22Rv1 (cell line): ENCODE measurements around the gene MRO.

Experiments
- CTCF ChIP-seq: fragments of 450-650 bp; IDR thresholded peaks from 2 replicates; pipeline ENCODE4 v1.5.1; 2017; ENCODE audit warnings: mild to moderate bottlenecking
- ZFX ChIP-seq: fragments of 450-650 bp; IDR thresholded peaks from 2 replicates; pipeline ENCODE4 v1.6.1; 2017; ENCODE audit warnings: antibody characterized with exemption, borderline replicate concordance

DNA sequence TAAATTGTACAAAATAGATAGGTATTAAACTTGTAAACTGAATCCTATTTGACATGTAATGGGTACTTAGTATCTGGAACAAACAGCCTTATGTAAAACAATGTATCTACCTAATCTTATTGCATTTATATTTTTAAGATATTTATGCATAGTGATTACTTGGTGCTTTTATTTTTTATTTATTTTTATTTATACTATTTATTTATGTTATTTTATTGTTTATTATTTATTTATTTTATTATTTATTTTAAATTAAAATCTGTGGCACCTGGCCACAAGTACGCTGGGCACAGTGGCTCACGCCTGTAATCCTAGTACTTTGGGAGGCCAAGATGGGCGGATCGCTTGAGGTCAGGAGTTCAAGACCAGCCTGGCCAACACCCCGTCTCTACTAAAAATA, 26.9 kb downstream of the MRO start:
- TF ChIP-seq CTCF (no peak), ZFX (no peak)
